CD14-positive monocyte (primary cell): ENCODE results near the gene NDUFB6. TPM values are rescaled to one million over a fixed set of nuclear protein-coding genes. Genes with fewer than 3 reads are reported as not detected.

Experiments used
- DNase-seq, 3 donors: peaks; one replicate each; pipeline ENCODE4 v3.0.0-alpha.2; 2011 to 2022
- H2AFZ ChIP-seq: 2 replicates; pipeline ENCODE4 v1.6.0; 2012; ENCODE audit warnings: mild to moderate bottlenecking, low read depth, low read length, inconsistent platforms; ENCODE audit not compliant: insufficient read depth, poor library complexity, severe bottlenecking
- H3K27ac ChIP-seq, 2 donors: 1 replicate in 1 of 2; 2 replicates in 1 of 2; pipeline ENCODE4 v1.5.1; 2012 to 2013; ENCODE audit warnings: low read length in 2 of 2, control low read depth in 1 of 2, inconsistent platforms in 1 of 2, low read depth in 1 of 2, mild to moderate bottlenecking in 1 of 2
- H3K27me3 ChIP-seq, 2 donors: one replicate each; pipeline versions ENCODE4 v1.6.0 to v1.6.1; 2011 to 2013; ENCODE audit warnings: low read length in 2 of 2; ENCODE audit not compliant: control insufficient read depth in 2 of 2, insufficient read depth in 2 of 2
- H3K36me3 ChIP-seq, 2 donors: replicated peaks in 1 of 2; 1 replicate in 1 of 2; 2 replicates in 1 of 2; pipeline versions ENCODE4 v1.5.1 to v1.6.1; 2012 to 2013; ENCODE audit warnings: low read length in 2 of 2, control low read depth in 1 of 2, inconsistent platforms in 1 of 2, mild to moderate bottlenecking in 1 of 2; ENCODE audit not compliant: insufficient read depth in 2 of 2, control insufficient read depth in 1 of 2
- H3K4me1 ChIP-seq, 2 donors: 1 replicate in 1 of 2; 2 replicates in 1 of 2; pipeline versions ENCODE4 v1.5.1 to v1.6.1; 2012 to 2013; ENCODE audit warnings: low read length in 2 of 2, control low read depth in 1 of 2, inconsistent platforms in 1 of 2, mild to moderate bottlenecking in 1 of 2, moderate library complexity in 1 of 2; ENCODE audit not compliant: insufficient read depth in 2 of 2, control insufficient read depth in 1 of 2
- H3K4me2 ChIP-seq: replicated peaks from 2 replicates; pipeline ENCODE3; 2012; ENCODE audit warnings: low read length, moderate library complexity, mild to moderate bottlenecking; ENCODE audit not compliant: poor library complexity, severe bottlenecking; ENCODE audit errors: extremely low read depth
- H3K4me3 ChIP-seq, 3 experiments: fragments of 200-600 bp in 1 of 3; sonication (generic) in 1 of 3; replicated peaks in 1 of 3; 1 replicate in 2 of 3; 2 replicates in 1 of 3; pipeline ENCODE4 v1.5.1; 2011 to 2013; ENCODE audit warnings: low read length in 3 of 3, mild to moderate bottlenecking in 3 of 3, control low read depth in 2 of 3, low read depth in 2 of 3, inconsistent platforms in 1 of 3, moderate library complexity in 1 of 3
- H3K79me2 ChIP-seq: 2 replicates; pipeline ENCODE4 v1.6.0; 2012; ENCODE audit warnings: mild to moderate bottlenecking, control low read depth, inconsistent platforms, low read length, moderate library complexity; ENCODE audit not compliant: insufficient read depth
- H3K9ac ChIP-seq: 2 replicates; pipeline ENCODE4 v1.6.0; 2017; ENCODE audit warnings: low read length, mild to moderate bottlenecking; ENCODE audit not compliant: insufficient read depth, poor library complexity, severe bottlenecking
- H3K9me3 ChIP-seq, 2 donors: replicated peaks in 1 of 2; 1 replicate in 1 of 2; 2 replicates in 1 of 2; pipeline versions ENCODE4 v1.5.1 to v1.6.1; 2012 to 2013; ENCODE audit warnings: low read length in 2 of 2, control low read depth in 1 of 2; ENCODE audit not compliant: control insufficient read depth in 1 of 2, insufficient read depth in 1 of 2
- H4K20me1 ChIP-seq: 2 replicates; pipeline ENCODE4 v1.6.0; 2012; ENCODE audit warnings: mild to moderate bottlenecking, low read length, control low read depth, moderate library complexity; ENCODE audit not compliant: insufficient read depth
- H3K27ac Mint-ChIP-seq, 7 donors: one replicate each; pipeline ENCODE4 v1.8.0; 2020; ENCODE audit warnings: mild to moderate bottlenecking in 7 of 7, mixed read lengths in 7 of 7, moderate library complexity in 6 of 7, inconsistent platforms in 2 of 7
- H3K27me3 Mint-ChIP-seq, 3 donors: one replicate each; pipeline ENCODE4 v1.8.0; 2021 to 2022; ENCODE audit warnings: low read depth in 3 of 3, mild to moderate bottlenecking in 3 of 3, mixed read lengths in 3 of 3, moderate library complexity in 3 of 3, inconsistent platforms in 1 of 3
- H3K36me3 Mint-ChIP-seq, 2 donors: one replicate each; pipeline ENCODE4 v1.8.0; 2020; ENCODE audit warnings: mixed read lengths in 2 of 2, inconsistent platforms in 1 of 2, mild to moderate bottlenecking in 1 of 2
- H3K4me1 Mint-ChIP-seq: one replicate; pipeline ENCODE4 v1.8.0; 2020; ENCODE audit warnings: mild to moderate bottlenecking, mixed read lengths
- H3K4me3 Mint-ChIP-seq, 2 donors: one replicate each; pipeline ENCODE4 v1.8.0; 2020; ENCODE audit warnings: mild to moderate bottlenecking in 2 of 2, mixed read lengths in 2 of 2, moderate library complexity in 1 of 2
- H3K9me3 Mint-ChIP-seq, 7 donors: one replicate each; pipeline ENCODE4 v1.8.0; 2020 to 2022; ENCODE audit warnings: mixed read lengths in 7 of 7, mild to moderate bottlenecking in 6 of 7, moderate library complexity in 6 of 7, inconsistent platforms in 2 of 7
- WGBS: methylation state at CpG from one replicate; pipeline ENCODE4 v1.1.5; 2013; ENCODE audit warnings: missing lambda C conversion rate; ENCODE audit not compliant: insufficient coverage; 5-methylcytosine and 5-hydroxymethylcytosine counted together
- intact Hi-C, 2 donors: fragments of 100-400 bp; cut with micrococcal nuclease; formaldehyde crosslinking; loops; one replicate each; pipeline versions ENCODE4 v1.15.0 to v1.15.1; 2023
- polyA plus RNA-seq, 3 donors: library from polyadenylated mRNA; depleted of rRNA in 1 of 3; unstranded in 2 of 3; stranded (reverse) in 1 of 3; fragments of 300-500 nt in 2 of 3; fragments of >200 nt in 1 of 3; fragmentation: Illumina TruSeq in 2 of 3; gene quantifications; 1 replicate in 2 of 3; 2 replicates in 1 of 3; pipeline ENCODE4 v1.2.3, GENCODE V29; 2012 to 2021
- TF ChIP-seq, protein P1 (sequence below): fragments of 200-600 bp; IDR thresholded peaks from one replicate; pipeline ENCODE4 v1.8.0; 2022; ENCODE audit warnings: antibody characterized with exemption, mild to moderate bottlenecking

The NDUFB6 gene
- polyA plus RNA-seq, 3 donors = 16.2 to 88.2 (median 77.6) TPM

DNA sequence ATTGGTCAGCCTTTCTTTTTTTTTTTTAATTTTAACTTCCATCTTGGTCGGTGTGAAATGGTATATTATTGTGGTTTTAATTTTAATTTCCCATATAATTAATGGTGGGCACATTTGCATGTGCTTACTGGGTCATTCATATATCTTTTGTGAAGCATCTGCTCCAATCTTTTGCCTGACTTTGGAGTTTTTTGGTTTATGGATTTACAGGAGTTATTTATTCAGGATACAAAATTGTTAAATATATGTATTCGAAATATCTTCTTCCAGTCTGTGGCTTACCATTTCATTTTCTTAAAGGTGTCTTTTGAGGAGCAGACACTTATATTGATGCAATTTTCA lies 46.3 kb downstream of the NDUFB6 start:
- peak overlapping the region; percentile 96 to 98 for H3K4me3 Mint-ChIP-seq
- H3K36me3 Mint-ChIP-seq = peaks cover 10 to 16% of the 10 kb centered on the region in 2 donors
- intact Hi-C loops = loop anchor here in 1 of 2 donors (10.0 kb wide), 1 partner anchor 48 kb away; the partner anchor contains the start of gene NDUFB6
- peak overlapping the region; percentile 91 to 97 (median 95) for H3K27ac Mint-ChIP-seq
- Histone ChIP-seq H3K4me1 (peaks cover 20 to 29% of the 10 kb centered on the region in 2 donors), H3K4me3 (peak overlapping the region; percentile 81 to 98 (median 91)), H3K27ac (peak overlapping the region; percentile 76 to 95), H4K20me1 (peaks cover 34% of the 10 kb centered on the region), H3K27me3 (no peaks in the 10 kb centered on the region), H2AFZ (peak overlapping the region; percentile 98), H3K4me2 (peak overlapping the region; percentile 88), H3K9me3 (no peaks in the 10 kb centered on the region), H3K79me2 (peaks cover 34% of the 10 kb centered on the region), H3K9ac (peak overlapping the region; percentile 73), H3K36me3 (no peaks in the 10 kb centered on the region)
- peaks cover 0 to 3% (median 0%) of the 10 kb centered on the region in 3 donors for H3K27me3 Mint-ChIP-seq
- H3K9me3 Mint-ChIP-seq = peaks cover 0 to 6% (median 0%) of the 10 kb centered on the region in 7 donors
- no peak for DNase-seq
- H3K4me1 Mint-ChIP-seq = peaks cover 42% of the 10 kb centered on the region
- no CpG with 5 or more reads among the region's 2 CpGs for WGBS
- TF ChIP-seq, protein P1, sequence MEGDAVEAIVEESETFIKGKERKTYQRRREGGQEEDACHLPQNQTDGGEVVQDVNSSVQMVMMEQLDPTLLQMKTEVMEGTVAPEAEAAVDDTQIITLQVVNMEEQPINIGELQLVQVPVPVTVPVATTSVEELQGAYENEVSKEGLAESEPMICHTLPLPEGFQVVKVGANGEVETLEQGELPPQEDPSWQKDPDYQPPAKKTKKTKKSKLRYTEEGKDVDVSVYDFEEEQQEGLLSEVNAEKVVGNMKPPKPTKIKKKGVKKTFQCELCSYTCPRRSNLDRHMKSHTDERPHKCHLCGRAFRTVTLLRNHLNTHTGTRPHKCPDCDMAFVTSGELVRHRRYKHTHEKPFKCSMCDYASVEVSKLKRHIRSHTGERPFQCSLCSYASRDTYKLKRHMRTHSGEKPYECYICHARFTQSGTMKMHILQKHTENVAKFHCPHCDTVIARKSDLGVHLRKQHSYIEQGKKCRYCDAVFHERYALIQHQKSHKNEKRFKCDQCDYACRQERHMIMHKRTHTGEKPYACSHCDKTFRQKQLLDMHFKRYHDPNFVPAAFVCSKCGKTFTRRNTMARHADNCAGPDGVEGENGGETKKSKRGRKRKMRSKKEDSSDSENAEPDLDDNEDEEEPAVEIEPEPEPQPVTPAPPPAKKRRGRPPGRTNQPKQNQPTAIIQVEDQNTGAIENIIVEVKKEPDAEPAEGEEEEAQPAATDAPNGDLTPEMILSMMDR = peak; percentile 35

DNA sequence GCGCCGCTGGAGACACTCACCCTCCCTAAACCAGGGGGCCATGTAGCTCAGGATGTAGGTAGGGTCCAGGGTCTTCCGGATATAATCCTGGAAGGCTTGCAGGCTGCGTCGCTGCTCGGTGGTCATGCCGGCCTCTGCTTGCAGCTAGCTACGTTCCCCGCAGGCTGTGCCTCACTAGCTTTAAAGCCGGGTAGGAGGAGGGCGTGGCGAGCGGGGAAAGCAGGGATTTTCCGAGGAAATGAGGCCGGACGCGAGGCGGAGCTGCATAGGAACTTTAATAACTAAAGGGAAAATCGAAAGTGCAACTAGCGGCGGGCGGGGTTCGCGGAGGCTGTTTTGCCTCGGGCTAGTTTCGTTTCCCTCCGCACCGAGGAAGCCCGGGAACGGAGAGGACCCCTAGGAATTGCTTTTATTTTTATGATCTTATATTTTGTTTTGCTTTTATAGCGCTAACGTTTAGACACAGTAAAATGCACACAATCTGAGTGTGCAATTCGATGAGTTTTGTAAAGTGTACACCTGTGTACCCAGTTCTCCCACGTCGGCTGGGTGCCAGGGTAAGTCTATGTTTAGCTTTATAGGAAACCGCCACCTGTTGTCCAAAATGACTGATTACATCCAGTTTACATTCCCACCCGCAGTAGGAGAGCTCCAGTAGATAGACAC lies 46.8 kb downstream of the NDUFB6 start, which contains the start of gene RIGI:
Gene RIGI (minus strand): TSS at position 156 of the 666 bp plus-strand sequence. CDS start 30 bp downstream, at position 126.
- H2AFZ ChIP-seq = peak within 1 kb of the TSS; percentile 98
- H4K20me1 ChIP-seq = peaks cover 34% of the 10 kb centered on the region
- DNase-seq = peak; percentile 75 to 89 (median 79)
- peak within 1 kb of the TSS; percentile 81 to 98 (median 91) for H3K4me3 ChIP-seq
- no peaks in the 10 kb centered on the region for H3K36me3 ChIP-seq
- Mint-ChIP-seq H3K4me3 (peak within 1 kb of the TSS; percentile 96 to 98), H3K27me3 (peaks cover 0 to 3% (median 0%) of the 10 kb centered on the region in 3 donors), H3K27ac (peak within 1 kb of the TSS; percentile 91 to 97 (median 95)), H3K36me3 (peaks cover 10 to 16% of the 10 kb centered on the region in 2 donors), H3K9me3 (peaks cover 0 to 6% (median 0%) of the 10 kb centered on the region in 7 donors), H3K4me1 (peaks cover 42% of the 10 kb centered on the region)
- H3K9ac ChIP-seq = peak within 1 kb of the TSS; percentile 73
- WGBS = 0% methylated on average over 24 of the region's 37 CpGs
- H3K4me2 ChIP-seq = peak within 1 kb of the TSS; percentile 88
- TF ChIP-seq, protein P1 = peak; percentile 61
- peaks cover 34% of the 10 kb centered on the region for H3K79me2 ChIP-seq
- no peaks in the 10 kb centered on the region for H3K27me3 ChIP-seq
- no peaks in the 10 kb centered on the region for H3K9me3 ChIP-seq
- peak within 1 kb of the TSS; percentile 76 to 95 for H3K27ac ChIP-seq
- peaks cover 20 to 29% of the 10 kb centered on the region in 2 donors for H3K4me1 ChIP-seq
- intact Hi-C loops = loop anchor here in 1 of 2 donors (10.0 kb wide), 1 partner anchor 49 kb away; the partner anchor contains the start of gene NDUFB6
